ENCODE measurements around the gene PYM1.

- TF ChIP-seq CTCF (IDR thresholded peaks at IDR 0.05) (no peak), POLR2A (IDR thresholded peaks at IDR 0.05) (no peak)
Measured at GRCh38 chr12:55915482-55915859, 12.2 kb downstream of the PYM1 start.

Measured in thyroid gland (tissue), 4 donors.